Natural killer cell (primary cell): ENCODE results near the gene CCDC33. TPM values are rescaled to one million over a fixed set of nuclear protein-coding genes. Genes with fewer than 3 reads are reported as not detected.

ENCODE experiments used
- ATAC-seq, 3 donors: fragments of 150-1000 bp in 2 of 3; fragments of 200-7000 bp in 1 of 3; cut with Tn5 transposase; 1 replicate in 1 of 3; 2 replicates in 2 of 3; pipeline ENCODE4 v1.10.0; 2021; ENCODE audit warnings: mild to moderate bottlenecking in 2 of 3, moderate library complexity in 2 of 3
- DNase-seq, 2 donors: peaks; one replicate each; pipeline versions ENCODE4 v3.0.0 to v3.0.0-alpha.2; 2013 to 2021; ENCODE audit warnings: mixed read lengths in 1 of 2
- H3K27ac ChIP-seq: one replicate; pipeline ENCODE4 v1.5.1; 2013; ENCODE audit warnings: mild to moderate bottlenecking, low read length
- H3K27me3 ChIP-seq: one replicate; pipeline ENCODE4 v1.6.1; 2013; ENCODE audit warnings: low read length; ENCODE audit not compliant: control insufficient read depth, insufficient read depth
- H3K36me3 ChIP-seq: one replicate; pipeline ENCODE4 v1.6.1; 2013; ENCODE audit warnings: low read length; ENCODE audit not compliant: control insufficient read depth, insufficient read depth
- H3K4me1 ChIP-seq: one replicate; pipeline ENCODE4 v1.6.1; 2013; ENCODE audit warnings: low read length; ENCODE audit not compliant: control insufficient read depth, insufficient read depth
- H3K4me3 ChIP-seq: one replicate; pipeline ENCODE4 v1.5.1; 2013; ENCODE audit warnings: low read length
- H3K9me3 ChIP-seq: one replicate; pipeline ENCODE4 v1.6.1; 2013; ENCODE audit warnings: low read length; ENCODE audit not compliant: control insufficient read depth, insufficient read depth
- H3K27ac Mint-ChIP-seq, 2 donors: one replicate each; pipeline ENCODE4 v1.8.0; 2022; ENCODE audit warnings: mild to moderate bottlenecking in 2 of 2, mixed read lengths in 2 of 2, moderate library complexity in 1 of 2
- H3K27me3 Mint-ChIP-seq, 2 donors: one replicate each; pipeline ENCODE4 v1.8.0; 2022; ENCODE audit warnings: low read depth in 2 of 2, mixed read lengths in 2 of 2
- H3K36me3 Mint-ChIP-seq: one replicate; pipeline ENCODE4 v1.8.0; 2022; ENCODE audit warnings: mixed read lengths
- H3K4me1 Mint-ChIP-seq, 2 donors: one replicate each; pipeline ENCODE4 v1.8.0; 2022; ENCODE audit warnings: mixed read lengths in 2 of 2
- H3K4me3 Mint-ChIP-seq: one replicate; pipeline ENCODE4 v1.8.0; 2022; ENCODE audit warnings: mild to moderate bottlenecking, moderate library complexity, mixed read lengths
- H3K9me3 Mint-ChIP-seq, 2 donors: one replicate each; pipeline ENCODE4 v1.8.0; 2022; ENCODE audit warnings: mixed read lengths in 2 of 2
- WGBS: methylation state at CpG from one replicate; pipeline ENCODE4 v1.1.7; 2013; ENCODE audit warnings: missing lambda C conversion rate; ENCODE audit not compliant: insufficient coverage; 5-methylcytosine and 5-hydroxymethylcytosine counted together
- intact Hi-C: fragments of 100-400 bp; cut with micrococcal nuclease; formaldehyde crosslinking; loops from one replicate; pipeline ENCODE4 v1.14.2; 2022
- total RNA-seq, 4 donors: library from RNA; stranded (reverse); fragments of 120-200 nt in 1 of 4; gene quantifications; one replicate each; pipeline versions ENCODE4 v1.2.3 to v1.2.4, GENCODE V29; 2013 to 2022
- TF ChIP-seq, protein P1 (sequence below): fragments of 200-600 bp; IDR thresholded peaks from one replicate; pipeline ENCODE4 v1.8.0; 2022; ENCODE audit warnings: antibody characterized with exemption

Gene CCDC33
- total RNA-seq, 3 donors from 2014 or later (not counting 1 experiment from before 2014, with no cell fraction given): not detected

- no peaks in the 10 kb centered on the region for H3K36me3 ChIP-seq
- H3K27me3 ChIP-seq: peaks cover 2% of the 10 kb centered on the region
- Mint-ChIP-seq H3K27me3 (peaks cover 25 to 26% of the 10 kb centered on the region in 2 donors), H3K4me3 (no peak overlapping the region), H3K9me3 (peaks cover 0 to 4% of the 10 kb centered on the region in 2 donors), H3K4me1 (peaks cover 0 to 7% of the 10 kb centered on the region in 2 donors), H3K27ac (no peak overlapping the region), H3K36me3 (no peaks in the 10 kb centered on the region)
- intact Hi-C loops: no loop called here
- WGBS: 10% methylated on average over 20 of the region's 20 CpGs
- TF ChIP-seq, protein P1, sequence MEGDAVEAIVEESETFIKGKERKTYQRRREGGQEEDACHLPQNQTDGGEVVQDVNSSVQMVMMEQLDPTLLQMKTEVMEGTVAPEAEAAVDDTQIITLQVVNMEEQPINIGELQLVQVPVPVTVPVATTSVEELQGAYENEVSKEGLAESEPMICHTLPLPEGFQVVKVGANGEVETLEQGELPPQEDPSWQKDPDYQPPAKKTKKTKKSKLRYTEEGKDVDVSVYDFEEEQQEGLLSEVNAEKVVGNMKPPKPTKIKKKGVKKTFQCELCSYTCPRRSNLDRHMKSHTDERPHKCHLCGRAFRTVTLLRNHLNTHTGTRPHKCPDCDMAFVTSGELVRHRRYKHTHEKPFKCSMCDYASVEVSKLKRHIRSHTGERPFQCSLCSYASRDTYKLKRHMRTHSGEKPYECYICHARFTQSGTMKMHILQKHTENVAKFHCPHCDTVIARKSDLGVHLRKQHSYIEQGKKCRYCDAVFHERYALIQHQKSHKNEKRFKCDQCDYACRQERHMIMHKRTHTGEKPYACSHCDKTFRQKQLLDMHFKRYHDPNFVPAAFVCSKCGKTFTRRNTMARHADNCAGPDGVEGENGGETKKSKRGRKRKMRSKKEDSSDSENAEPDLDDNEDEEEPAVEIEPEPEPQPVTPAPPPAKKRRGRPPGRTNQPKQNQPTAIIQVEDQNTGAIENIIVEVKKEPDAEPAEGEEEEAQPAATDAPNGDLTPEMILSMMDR: no peak
- no peaks in the 10 kb centered on the region for H3K9me3 ChIP-seq
- no peak overlapping the region for H3K4me3 ChIP-seq
- ATAC-seq (peak; percentile 66 to 85 (median 75)), DNase-seq (peak; percentile 64 to 76)
- no peaks in the 10 kb centered on the region for H3K4me1 ChIP-seq
- H3K27ac ChIP-seq: no peak overlapping the region
Measured at GRCh38 chr15:74291101-74292071, 55.3 kb downstream of the CCDC33 start.

DNA sequence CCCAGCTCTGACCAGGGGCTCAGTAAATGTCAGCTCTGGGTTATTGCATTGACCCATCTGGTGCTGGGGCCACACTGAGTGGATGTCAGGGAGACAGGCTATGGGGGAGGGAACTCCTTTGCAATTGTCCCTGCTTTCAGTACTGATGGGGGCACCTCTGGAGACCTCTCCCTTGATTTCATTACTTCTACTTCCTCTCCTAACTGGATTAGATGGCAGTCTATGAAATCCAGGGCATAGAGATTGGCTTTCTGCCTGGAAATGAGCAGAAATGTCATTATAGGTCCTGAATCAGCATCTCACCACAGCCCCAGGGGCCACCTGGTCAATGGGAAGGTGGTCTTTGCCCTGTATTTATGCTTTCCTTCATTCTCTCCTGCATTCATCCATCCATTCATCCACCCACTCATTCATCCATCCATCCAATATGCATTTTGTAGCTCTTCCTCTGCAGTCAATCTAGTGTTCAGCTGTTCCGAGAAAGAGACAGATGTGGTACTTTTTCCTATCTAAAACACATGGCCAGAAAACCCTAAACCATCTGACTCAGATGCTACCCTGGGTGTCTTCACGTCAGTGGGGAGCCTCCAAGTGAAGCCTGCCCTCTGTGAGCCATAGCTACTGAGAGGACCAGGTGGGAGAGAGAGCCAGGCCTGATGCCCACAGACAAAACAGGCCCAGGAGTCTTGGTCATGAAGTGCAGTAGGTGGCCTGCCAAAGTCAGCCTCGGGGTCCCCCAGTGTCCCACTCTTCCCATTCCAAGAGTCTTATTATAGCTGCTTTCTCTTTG, 57.1 kb downstream of the CCDC33 start:
- H3K36me3 ChIP-seq: no peaks in the 10 kb centered on the region
- Mint-ChIP-seq H3K27ac (no peak overlapping the region), H3K4me3 (no peak overlapping the region), H3K4me1 (peaks cover 0 to 7% of the 10 kb centered on the region in 2 donors), H3K9me3 (peaks cover 0 to 4% of the 10 kb centered on the region in 2 donors), H3K27me3 (peaks cover 23% of the 10 kb centered on the region in 2 donors), H3K36me3 (no peaks in the 10 kb centered on the region)
- H3K27me3 ChIP-seq: peaks cover 2% of the 10 kb centered on the region
- DNase-seq: no peak
- no peak overlapping the region for H3K27ac ChIP-seq
- no peak overlapping the region for H3K4me3 ChIP-seq
- 89% methylated on average over 3 of the region's 3 CpGs for WGBS
- intact Hi-C loops: no loop called here
- H3K4me1 ChIP-seq: no peaks in the 10 kb centered on the region
- no peaks in the 10 kb centered on the region for H3K9me3 ChIP-seq
- TF ChIP-seq, protein P1: no peak
- ATAC-seq: no peak

GRCh38 chr15:74294010-74294409, 57.9 kb downstream of the CCDC33 start:
- WGBS: 91% methylated on average over 1 of the region's 1 CpG
- ATAC-seq (no peak), DNase-seq (no peak)
- Histone ChIP-seq H3K27me3 (peaks cover 2% of the 10 kb centered on the region), H3K4me1 (no peaks in the 10 kb centered on the region), H3K36me3 (no peaks in the 10 kb centered on the region), H3K27ac (no peak overlapping the region), H3K9me3 (no peaks in the 10 kb centered on the region), H3K4me3 (no peak overlapping the region)
- no peak overlapping the region for H3K27ac Mint-ChIP-seq
- TF ChIP-seq, protein P1: no peak
- intact Hi-C loops: no loop called here
- H3K9me3 Mint-ChIP-seq: peaks cover 0 to 4% of the 10 kb centered on the region in 2 donors
- no peaks in the 10 kb centered on the region for H3K36me3 Mint-ChIP-seq
- peaks cover 0 to 7% of the 10 kb centered on the region in 2 donors for H3K4me1 Mint-ChIP-seq
- no peak overlapping the region for H3K4me3 Mint-ChIP-seq
- H3K27me3 Mint-ChIP-seq: peaks cover 15 to 21% of the 10 kb centered on the region in 2 donors
